ENCODE measurements around the gene AVPR2. TPM values are rescaled to one million over a fixed set of nuclear protein-coding genes. Genes with fewer than 3 reads are reported as not detected.

Gene AVPR2
- total and polyA plus RNA-seq, 7 experiments from 2014 or later: 0.29 TPM; not detected in 6

GRCh38 chrX:153926858-153927671, 22.6 kb downstream of the AVPR2 start:
- peaks cover 0 to 78% (median 27%) of the 10 kb centered on the region in 7 donors for H3K4me1 Mint-ChIP-seq

GRCh38 chrX:153927672-153927921, 23.1 kb downstream of the AVPR2 start:
- Mint-ChIP-seq H3K9me3 (peaks cover 0 to 2% (median 0%) of the 10 kb centered on the region in 11 donors), H3K27ac (peak overlapping the region; percentile 80 to 100 (median 98)), H3K27me3 (no peaks in the 10 kb centered on the region), H3K36me3 (peaks cover 0 to 20% (median 0%) of the 10 kb centered on the region in 5 donors), H3K4me3 (peak overlapping the region; percentile 89 to 95 (median 92)), H3K4me1 (peaks cover 0 to 73% (median 23%) of the 10 kb centered on the region in 7 donors)
- ChIA-PET CTCF (interaction anchor here (6.4 to 13.2 kb wide), 2 partner anchors 21 to 41 kb away, joined by 27 to 168 read pairs; partner anchors contain the start of gene RENBP), POLR2A (interaction anchor here (0.9 to 17.4 kb wide), 13 partner anchors 16 to 452 kb away, joined by 3 to 384 read pairs (median 7); partner anchors contain the start of genes EMD, HCFC1, IDH3G and NAA10)
- DNase-seq (peak in 3 of 9 donors; percentile 25 to 37 (median 35)), ATAC-seq (no peak)
- intact Hi-C loops (cut with micrococcal nuclease): loop anchor here (1.0 to 10.0 kb wide), 7 partner anchors 20 to 567 kb away; partner anchors contain the start of genes EMD (in 2 of the 2), SLC10A3 (in 1 of the 2) and SLC6A8 (in 1 of the 2)
- H3K9me3 ChIP-seq (ENCODE audit: control insufficient read depth in 2 of 3, low read length in 3 of 3): no peaks in the 10 kb centered on the region
- H3K4me1 ChIP-seq (ENCODE audit: control insufficient read depth in 2 of 2, insufficient read depth in 2 of 2, low read length in 2 of 2): peaks cover 18 to 19% of the 10 kb centered on the region in 2 donors
- H3K27ac ChIP-seq (ENCODE audit: low read depth, low read length): peak overlapping the region; percentile 98
- no peaks in the 10 kb centered on the region for H3K27me3 ChIP-seq (ENCODE audit: control insufficient read depth in 2 of 2, insufficient read depth in 2 of 2, low read length in 2 of 2)
- H3K36me3 ChIP-seq (ENCODE audit: control insufficient read depth in 2 of 3, insufficient read depth in 3 of 3, low read length in 3 of 3): peaks cover 0 to 15% (median 0%) of the 10 kb centered on the region in 3 experiments
- H3K4me3 ChIP-seq (ENCODE audit: low read length): peak overlapping the region; percentile 81

More at GRCh38 chrX:153926858-153927671, 22.6 kb downstream of the AVPR2 start:
- no peaks in the 10 kb centered on the region for H3K27me3 ChIP-seq (ENCODE audit: control insufficient read depth in 2 of 2, insufficient read depth in 2 of 2, low read length in 2 of 2)
- no peaks in the 10 kb centered on the region for H3K9me3 ChIP-seq (ENCODE audit: control insufficient read depth in 2 of 3, low read length in 3 of 3)
- Mint-ChIP-seq H3K4me3 (peak overlapping the region; percentile 89 to 95 (median 92)), H3K9me3 (peaks cover 0 to 2% (median 0%) of the 10 kb centered on the region in 11 donors), H3K27ac (peak overlapping the region; percentile 80 to 100 (median 98)), H3K27me3 (no peaks in the 10 kb centered on the region), H3K36me3 (peaks cover 0 to 23% (median 0%) of the 10 kb centered on the region in 5 donors)
- H3K4me3 ChIP-seq (ENCODE audit: low read length): peak overlapping the region; percentile 81
- DNase-seq: peak; percentile 44 to 89 (median 85)
- peak; percentile 63 for ATAC-seq
- H3K36me3 ChIP-seq (ENCODE audit: control insufficient read depth in 2 of 3, insufficient read depth in 3 of 3, low read length in 3 of 3): peaks cover 0 to 12% (median 0%) of the 10 kb centered on the region in 3 experiments
- H3K27ac ChIP-seq (ENCODE audit: low read depth, low read length): peak overlapping the region; percentile 98
- ChIA-PET CTCF (interaction anchor here (0.6 to 13.2 kb wide), 5 partner anchors 17 to 561 kb away, joined by 3 to 168 read pairs (median 3); partner anchors contain the start of gene RENBP), POLR2A (interaction anchor here (0.9 to 17.4 kb wide), 17 partner anchors 17 to 518 kb away, joined by 3 to 384 read pairs (median 6); partner anchors contain the start of genes EMD, HCFC1, IDH3G and NAA10)
- intact Hi-C loops (cut with micrococcal nuclease): loop anchor here (1.0 to 10.0 kb wide), 8 partner anchors 8 to 568 kb away; partner anchors contain the start of genes EMD (in 2 of the 2), NAA10 (in 1 of the 2), SLC10A3 (in 1 of the 2) and SLC6A8 (in 1 of the 2)
- H3K4me1 ChIP-seq (ENCODE audit: control insufficient read depth in 2 of 2, insufficient read depth in 2 of 2, low read length in 2 of 2): peaks cover 18 to 24% of the 10 kb centered on the region in 2 donors

- DNase-seq (peak; percentile 80 to 98 (median 94)), ATAC-seq (peak; percentile 86)
- Mint-ChIP-seq H3K27ac (peak overlapping the region; percentile 80 to 100 (median 98)), H3K27me3 (no peaks in the 10 kb centered on the region), H3K4me3 (peak overlapping the region; percentile 90 to 98 (median 94)), H3K9me3 (peaks cover 0 to 2% (median 0%) of the 10 kb centered on the region in 11 donors), H3K36me3 (peaks cover 0 to 19% (median 0%) of the 10 kb centered on the region in 5 donors), H3K4me1 (peaks cover 0 to 68% (median 21%) of the 10 kb centered on the region in 7 donors)
- Histone ChIP-seq H3K4me1 (ENCODE audit: control insufficient read depth in 2 of 2, insufficient read depth in 2 of 2, low read length in 2 of 2) (peaks cover 14 to 18% of the 10 kb centered on the region in 2 donors), H3K4me3 (ENCODE audit: low read length) (peak overlapping the region; percentile 81), H3K27ac (ENCODE audit: low read depth, low read length) (peak overlapping the region; percentile 98), H3K27me3 (ENCODE audit: control insufficient read depth in 2 of 2, insufficient read depth in 2 of 2, low read length in 2 of 2) (no peaks in the 10 kb centered on the region), H3K9me3 (ENCODE audit: control insufficient read depth in 2 of 3, low read length in 3 of 3) (no peaks in the 10 kb centered on the region), H3K36me3 (ENCODE audit: control insufficient read depth in 2 of 3, insufficient read depth in 3 of 3, low read length in 3 of 3) (peaks cover 0 to 15% (median 0%) of the 10 kb centered on the region in 3 experiments)
- ChIA-PET POLR2A (interaction anchor here (0.9 to 17.4 kb wide), 12 partner anchors 16 to 452 kb away, joined by 3 to 384 read pairs (median 8); partner anchors contain the start of genes EMD, HCFC1, IDH3G and NAA10), CTCF (interaction anchor here (0.6 to 13.2 kb wide), 3 partner anchors 21 to 272 kb away, joined by 3 to 168 read pairs (median 27); partner anchors contain the start of gene RENBP)
- intact Hi-C loops (cut with micrococcal nuclease): loop anchor here (1.0 to 10.0 kb wide), 11 partner anchors 19 to 619 kb away; partner anchors contain the start of genes ABCD1 (in 2 of the 2), BCAP31 (in 2 of the 2), EMD (in 2 of the 2) and HCFC1 (in 2 of the 2)
Observed at GRCh38 chrX:153927922-153928760, 23.7 kb downstream of the AVPR2 start.

- no peaks in the 10 kb centered on the region for H3K27me3 Mint-ChIP-seq
- POLR2A ChIA-PET: interaction anchor here (0.8 to 17.4 kb wide), 5 partner anchors 15 to 165 kb away, joined by 4 to 384 read pairs (median 111); partner anchors contain the start of genes HCFC1, IDH3G, NAA10 and PLXNB3
- peak overlapping the region; percentile 58 to 98 (median 92) for H3K4me3 Mint-ChIP-seq
- peaks cover 8 to 18% of the 10 kb centered on the region in 2 donors for H3K4me1 ChIP-seq (ENCODE audit: control insufficient read depth in 2 of 2, insufficient read depth in 2 of 2, low read length in 2 of 2)
- H3K36me3 ChIP-seq (ENCODE audit: control insufficient read depth in 2 of 3, insufficient read depth in 3 of 3, low read length in 3 of 3): peaks cover 0 to 15% (median 0%) of the 10 kb centered on the region in 3 experiments
- peaks cover 0 to 2% (median 0%) of the 10 kb centered on the region in 11 donors for H3K9me3 Mint-ChIP-seq
- H3K9me3 ChIP-seq (ENCODE audit: control insufficient read depth in 2 of 3, low read length in 3 of 3): no peaks in the 10 kb centered on the region
- H3K4me3 ChIP-seq (ENCODE audit: low read length): no peak overlapping the region
- H3K4me1 Mint-ChIP-seq: peaks cover 0 to 64% (median 16%) of the 10 kb centered on the region in 7 donors
- DNase-seq: no peak
- ATAC-seq: no peak
- peak overlapping the region; percentile 54 for H3K27ac ChIP-seq (ENCODE audit: low read depth, low read length)
- peaks cover 0 to 15% (median 0%) of the 10 kb centered on the region in 5 donors for H3K36me3 Mint-ChIP-seq
- intact Hi-C loops (cut with micrococcal nuclease): loop anchor here (1.0 to 10.0 kb wide), 8 partner anchors 18 to 618 kb away; partner anchors contain the start of genes ABCD1 (in 2 of the 2), BCAP31 (in 2 of the 2), EMD (in 2 of the 2) and HCFC1 (in 2 of the 2)
- peak overlapping the region; percentile 29 to 99 (median 86) for H3K27ac Mint-ChIP-seq
- CTCF ChIA-PET: interaction anchor here (6.4 to 13.2 kb wide), 2 partner anchors 20 to 39 kb away, joined by 27 to 168 read pairs; partner anchors contain the start of gene RENBP
- no peaks in the 10 kb centered on the region for H3K27me3 ChIP-seq (ENCODE audit: control insufficient read depth in 2 of 2, insufficient read depth in 2 of 2, low read length in 2 of 2)
Observed at GRCh38 chrX:153928846-153929245, 24.4 kb downstream of the AVPR2 start.

- Histone ChIP-seq H3K4me3 (ENCODE audit: low read length) (no peak overlapping the region), H3K27me3 (ENCODE audit: control insufficient read depth in 2 of 2, insufficient read depth in 2 of 2, low read length in 2 of 2) (no peaks in the 10 kb centered on the region), H3K9me3 (ENCODE audit: control insufficient read depth in 2 of 3, low read length in 3 of 3) (no peaks in the 10 kb centered on the region), H3K4me1 (ENCODE audit: control insufficient read depth in 2 of 2, insufficient read depth in 2 of 2, low read length in 2 of 2) (peaks cover 8 to 15% of the 10 kb centered on the region in 2 donors), H3K27ac (ENCODE audit: low read depth, low read length) (no peak overlapping the region), H3K36me3 (ENCODE audit: control insufficient read depth in 2 of 3, insufficient read depth in 3 of 3, low read length in 3 of 3) (peaks cover 0 to 15% (median 0%) of the 10 kb centered on the region in 3 experiments)
- ChIA-PET POLR2A (interaction anchor here (0.8 to 17.4 kb wide), 3 partner anchors 14 to 166 kb away, joined by 4 to 384 read pairs (median 127); partner anchors contain the start of genes HCFC1, NAA10, PLXNB3 and RENBP), CTCF (interaction anchor here (0.6 to 13.2 kb wide), 2 partner anchors 19 to 557 kb away, joined by 3 to 168 read pairs; partner anchors contain the start of genes RENBP and UBL4A)
- no peak for DNase-seq
- H3K27me3 Mint-ChIP-seq: no peaks in the 10 kb centered on the region
- no peak for ATAC-seq
- peak overlapping the region in 4 of 10 donors; percentile 11 to 95 (median 40) for H3K4me3 Mint-ChIP-seq
- peaks cover 0 to 62% (median 16%) of the 10 kb centered on the region in 7 donors for H3K4me1 Mint-ChIP-seq
- peaks cover 0 to 2% (median 0%) of the 10 kb centered on the region in 11 donors for H3K9me3 Mint-ChIP-seq
- peak overlapping the region in 7 of 9 donors; percentile 38 to 98 (median 85) for H3K27ac Mint-ChIP-seq
- peaks cover 0 to 12% (median 0%) of the 10 kb centered on the region in 5 donors for H3K36me3 Mint-ChIP-seq
- intact Hi-C loops (cut with micrococcal nuclease): loop anchor here (5.0 to 10.0 kb wide), 3 partner anchors 242 to 565 kb away; partner anchors contain the start of genes EMD (in 2 of the 2), SLC10A3 (in 1 of the 2) and SLC6A8 (in 1 of the 2)
Observed at GRCh38 chrX:153929576-153929975, 25.1 kb downstream of the AVPR2 start.
